ENCODE data around the gene PICK1.
"Not testable (repeated sequence)": the region's sequence is repeated elsewhere in the genome, so short reads cannot be mapped to it uniquely, and the experiment has no call there.

The PICK1 gene

DNA sequence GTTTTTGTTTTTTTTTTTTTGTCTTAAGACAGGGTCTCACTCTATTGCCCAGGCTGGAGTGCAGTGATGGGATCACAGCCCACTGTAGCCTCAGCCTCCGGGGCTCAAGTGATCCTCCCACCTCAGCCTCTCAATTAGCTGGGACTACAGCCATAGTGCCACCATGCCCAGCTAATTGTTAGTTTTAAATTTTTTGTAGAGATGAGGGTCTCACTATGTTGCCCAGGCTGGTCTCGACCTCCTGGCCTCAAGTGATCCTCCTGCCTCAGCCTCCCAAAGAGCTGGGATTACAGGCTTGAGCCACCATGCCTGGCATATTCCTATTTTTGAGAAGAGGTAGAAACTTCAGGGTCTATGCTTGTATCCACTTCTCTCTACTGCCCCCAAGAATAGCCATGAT lies 61.5 kb downstream of the PICK1 start:
- DNase-seq, result not testable (repeated sequence)

GRCh38 chr22:38120359-38121110 lies 63.3 kb downstream of the PICK1 start:
- no peak for DNase-seq

DNA sequence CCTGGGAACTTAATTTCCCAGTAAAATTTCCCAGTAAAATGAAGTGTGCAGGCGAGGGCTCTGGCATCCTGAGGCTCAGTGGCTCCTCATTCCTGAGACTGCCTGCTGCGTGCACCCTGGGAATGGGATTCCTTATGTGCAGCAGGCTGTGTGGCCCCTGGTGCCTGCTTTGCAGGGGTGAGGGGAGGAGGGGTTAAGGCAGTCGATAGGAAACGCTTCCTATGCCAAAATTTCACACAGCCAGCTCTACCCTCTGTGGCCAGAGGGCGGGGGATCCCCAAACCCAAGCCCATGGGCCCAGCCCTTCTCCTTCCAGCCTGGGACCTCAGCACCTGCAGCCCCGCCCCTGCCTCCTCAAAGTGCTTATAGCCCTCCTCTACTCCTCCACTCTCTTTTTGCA lies 65.4 kb downstream of the PICK1 start:
- no peak for DNase-seq

GRCh38 chr22:38124236-38124974 lies 67.2 kb downstream of the PICK1 start:
- no peak for DNase-seq

DNA sequence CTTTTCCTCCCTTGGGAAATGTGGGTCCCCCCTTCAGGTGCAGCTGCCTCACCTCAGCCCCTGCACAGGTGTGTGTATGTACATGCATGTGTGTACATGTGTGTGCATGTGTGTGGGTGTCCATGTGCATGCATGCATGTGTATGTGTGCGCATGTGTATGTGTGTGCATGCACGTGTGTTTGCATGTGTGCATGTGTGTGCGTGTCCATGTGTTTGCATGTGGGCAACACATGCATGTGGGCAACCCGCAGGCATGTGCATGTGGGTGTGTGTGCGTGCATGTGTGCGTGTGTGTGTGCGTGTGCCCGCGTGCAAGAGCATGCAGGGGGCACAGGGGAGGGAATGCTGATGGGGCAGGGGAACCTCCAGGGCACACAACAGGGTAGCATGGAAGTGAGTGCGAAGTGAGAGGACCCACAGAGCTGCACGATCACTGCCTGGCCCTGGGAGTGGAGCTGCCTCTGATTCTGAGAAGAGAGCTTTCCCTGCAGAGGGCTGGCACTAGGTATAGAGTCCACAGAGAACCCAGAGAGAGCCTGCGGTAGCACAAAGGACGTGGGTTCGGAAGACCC lies 67.9 kb downstream of the PICK1 start:
- DNase-seq, result no peak
